A549 treated with AZD9567 at 1 μM for 4 hours (cell line): ENCODE measurements around the gene USP35. TPM values are rescaled to one million over a fixed set of nuclear protein-coding genes. Genes with fewer than 3 reads are reported as not detected.

Experiments used
- total RNA-seq: library from RNA; stranded (reverse); fragments of 200-300 nt; extraction: Qiagen RNA extraction; gene quantifications from 5 replicates; pipeline ENCODE4 v1.2.3, GENCODE V29; 2022; ENCODE audit not compliant: insufficient read depth

Gene USP35, protein sequence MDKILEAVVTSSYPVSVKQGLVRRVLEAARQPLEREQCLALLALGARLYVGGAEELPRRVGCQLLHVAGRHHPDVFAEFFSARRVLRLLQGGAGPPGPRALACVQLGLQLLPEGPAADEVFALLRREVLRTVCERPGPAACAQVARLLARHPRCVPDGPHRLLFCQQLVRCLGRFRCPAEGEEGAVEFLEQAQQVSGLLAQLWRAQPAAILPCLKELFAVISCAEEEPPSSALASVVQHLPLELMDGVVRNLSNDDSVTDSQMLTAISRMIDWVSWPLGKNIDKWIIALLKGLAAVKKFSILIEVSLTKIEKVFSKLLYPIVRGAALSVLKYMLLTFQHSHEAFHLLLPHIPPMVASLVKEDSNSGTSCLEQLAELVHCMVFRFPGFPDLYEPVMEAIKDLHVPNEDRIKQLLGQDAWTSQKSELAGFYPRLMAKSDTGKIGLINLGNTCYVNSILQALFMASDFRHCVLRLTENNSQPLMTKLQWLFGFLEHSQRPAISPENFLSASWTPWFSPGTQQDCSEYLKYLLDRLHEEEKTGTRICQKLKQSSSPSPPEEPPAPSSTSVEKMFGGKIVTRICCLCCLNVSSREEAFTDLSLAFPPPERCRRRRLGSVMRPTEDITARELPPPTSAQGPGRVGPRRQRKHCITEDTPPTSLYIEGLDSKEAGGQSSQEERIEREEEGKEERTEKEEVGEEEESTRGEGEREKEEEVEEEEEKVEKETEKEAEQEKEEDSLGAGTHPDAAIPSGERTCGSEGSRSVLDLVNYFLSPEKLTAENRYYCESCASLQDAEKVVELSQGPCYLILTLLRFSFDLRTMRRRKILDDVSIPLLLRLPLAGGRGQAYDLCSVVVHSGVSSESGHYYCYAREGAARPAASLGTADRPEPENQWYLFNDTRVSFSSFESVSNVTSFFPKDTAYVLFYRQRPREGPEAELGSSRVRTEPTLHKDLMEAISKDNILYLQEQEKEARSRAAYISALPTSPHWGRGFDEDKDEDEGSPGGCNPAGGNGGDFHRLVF
- 5.6 to 7.9 TPM (median 7.4 TPM) in 5 replicates for total RNA-seq

DNA sequence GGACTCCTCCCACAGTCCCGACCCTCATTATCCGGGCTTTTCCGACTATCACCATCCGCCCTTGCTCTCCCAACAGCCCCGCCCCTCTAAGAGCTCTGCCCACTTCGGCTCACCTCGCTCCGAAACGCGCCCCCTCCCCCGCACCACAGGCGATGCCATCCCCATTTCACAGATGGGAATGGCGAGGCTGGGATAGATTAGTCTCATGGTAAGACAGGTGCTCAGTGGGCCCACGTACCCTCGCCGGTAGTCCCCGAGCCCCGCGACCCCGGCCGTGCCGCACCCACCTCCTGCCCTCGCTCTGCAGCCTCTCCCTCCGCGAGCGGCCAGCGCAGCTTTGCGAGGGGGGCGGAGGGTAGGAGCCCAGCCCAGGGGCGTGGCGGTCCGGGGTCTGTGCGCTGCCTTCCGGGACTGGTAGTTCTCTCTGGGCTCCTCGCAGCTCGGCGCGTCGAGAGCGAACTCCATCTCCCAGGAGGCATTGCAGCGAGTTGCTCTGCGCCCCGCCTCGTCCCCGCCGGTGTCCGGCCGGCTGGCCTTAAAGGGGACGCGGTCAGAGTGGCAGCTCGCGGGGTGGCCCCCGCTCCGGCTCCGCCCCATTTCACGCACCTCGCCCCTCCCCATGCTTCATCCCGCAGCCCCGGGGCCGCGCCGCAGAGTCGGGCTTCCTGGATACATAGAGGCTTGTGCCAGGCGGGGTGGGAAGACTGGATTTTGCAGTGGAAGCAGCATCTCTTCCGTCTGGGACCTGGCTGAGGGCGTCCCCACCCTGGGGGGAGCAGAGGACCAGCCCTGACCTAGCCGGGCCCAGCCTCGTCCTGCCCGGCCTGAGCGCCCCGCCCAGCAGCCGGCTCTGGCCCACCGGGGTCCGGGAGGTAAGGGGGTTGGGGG, at the start of gene USP35, which contains the start of gene KCTD21:
USP35 (plus strand) TSS at position 634 of the 888 bp plus-strand sequence. CDS start 7,327 bp downstream, outside the sequence.
KCTD21 (minus strand) TSS at position 341 of the 888 bp plus-strand sequence. CDS start 14,072 bp downstream, outside the sequence.

DNA sequence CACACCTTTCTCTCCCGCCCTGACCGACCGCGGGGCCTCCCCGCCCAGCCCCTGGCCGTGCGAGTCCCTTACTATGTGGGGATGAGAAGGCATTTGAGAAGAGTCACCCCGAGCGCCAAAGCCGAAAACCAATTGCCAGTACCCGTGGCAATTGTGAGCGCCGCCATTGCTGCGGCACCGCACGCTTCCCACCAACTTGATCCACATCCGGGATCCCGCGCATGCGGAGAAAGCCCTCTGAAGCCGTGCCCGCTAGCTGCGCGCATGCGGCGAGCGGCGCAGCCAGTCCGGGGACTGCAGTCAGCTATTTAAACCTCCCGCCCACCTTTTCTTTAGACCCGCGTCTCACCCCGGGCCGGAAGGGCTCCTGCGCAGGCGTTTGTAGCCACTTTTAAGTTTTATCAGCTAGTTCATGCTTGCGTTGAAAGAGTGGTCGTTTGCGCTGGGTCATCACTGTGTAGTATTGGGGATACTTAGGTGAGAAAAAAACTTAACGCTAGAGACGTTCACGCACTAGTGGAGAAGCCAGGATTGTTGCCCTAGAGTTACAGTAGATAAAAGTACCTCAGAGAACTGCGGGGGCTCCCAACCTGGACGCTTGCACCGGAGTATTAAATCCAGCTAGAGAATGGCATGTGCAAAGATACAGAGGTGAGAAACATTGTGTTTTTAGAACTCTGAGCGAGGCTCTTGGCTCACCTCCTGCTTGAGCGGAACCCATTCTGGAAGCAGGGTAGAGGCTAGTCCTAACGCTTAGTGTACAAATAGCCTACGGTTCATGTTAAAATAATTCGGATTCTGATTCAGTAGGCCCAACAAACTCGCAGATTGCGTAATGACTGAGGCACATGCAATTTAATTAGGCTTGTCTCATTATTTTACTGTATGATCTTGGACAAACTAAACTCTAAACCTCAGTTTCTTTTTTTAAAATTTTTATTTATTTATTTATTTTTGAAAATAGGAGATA, 49.0 kb upstream of the USP35 start, which contains the start of gene ALG8:
ALG8 (minus strand) TSS at position 205 of the 970 bp plus-strand sequence; CDS start at position 167, 38 bp downstream.

Other genes with a start within 250 kb of the USP35 start
- gene INTS4, start 194.3 kb upstream of the USP35 start, total RNA-seq = 16.6 to 21.4 TPM (median 18.6 TPM) in 5 replicates
- 1.4 to 1.8 TPM (median 1.6 TPM) in 5 replicates for gene KCTD14, start 165.6 kb upstream of the USP35 start, total RNA-seq
- not detected in 5 replicates for gene THRSP, start 125.1 kb upstream of the USP35 start, total RNA-seq
- 212 to 258 TPM (median 252 TPM) in 5 replicates for gene NDUFC2, start 109.1 kb upstream of the USP35 start, total RNA-seq
- gene ALG8, start 49.3 kb upstream of the USP35 start, total RNA-seq = 54.8 to 63.2 TPM (median 58.0 TPM) in 5 replicates
- gene KCTD21, start 293 bp upstream of the USP35 start, total RNA-seq = 8.4 to 13.4 TPM (median 8.6 TPM) in 5 replicates
- gene GAB2, start 228.9 kb downstream of the USP35 start, total RNA-seq = 3.0 to 4.2 TPM (median 4.0 TPM) in 5 replicates